Glomerular endothelial cell (primary cell): ENCODE results near the gene SUCLG2. TPM values are rescaled to one million over a fixed set of nuclear protein-coding genes. Genes with fewer than 3 reads are reported as not detected.

Source experiments
- DNase-seq: peaks from one replicate; pipeline ENCODE4 v3.0.0-alpha.2; 2011; ENCODE audit warnings: low read depth, low spot score; ENCODE audit errors: extremely low read depth
- total RNA-seq: library from RNA; depleted of rRNA; stranded (reverse); fragments of >200 nt; gene quantifications from 2 replicates; pipeline ENCODE4 v1.2.3, GENCODE V29; 2015

SUCLG2 gene
- total RNA-seq, 1 donor from 2014 or later = 32.1 TPM

DNA sequence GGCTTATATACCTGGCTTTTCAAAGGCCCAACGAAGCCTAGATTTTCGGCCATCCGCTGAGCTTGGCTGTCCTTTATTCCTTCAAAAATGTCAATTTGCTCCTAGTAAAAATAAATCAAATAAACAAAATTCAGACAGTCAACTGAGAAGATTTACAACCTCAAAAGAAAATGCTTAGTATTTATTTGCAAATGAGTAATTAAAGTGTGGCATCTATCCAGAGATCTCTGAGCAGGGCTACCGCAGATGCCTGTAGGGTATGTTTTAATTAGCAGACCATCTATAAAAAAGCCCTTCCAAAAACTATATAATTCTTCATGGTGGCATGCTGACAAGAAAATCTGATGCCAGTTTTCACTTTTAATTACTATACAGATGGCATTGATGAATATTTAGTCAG is 136.2 kb downstream of the SUCLG2 start:
- no peak for DNase-seq

DNA sequence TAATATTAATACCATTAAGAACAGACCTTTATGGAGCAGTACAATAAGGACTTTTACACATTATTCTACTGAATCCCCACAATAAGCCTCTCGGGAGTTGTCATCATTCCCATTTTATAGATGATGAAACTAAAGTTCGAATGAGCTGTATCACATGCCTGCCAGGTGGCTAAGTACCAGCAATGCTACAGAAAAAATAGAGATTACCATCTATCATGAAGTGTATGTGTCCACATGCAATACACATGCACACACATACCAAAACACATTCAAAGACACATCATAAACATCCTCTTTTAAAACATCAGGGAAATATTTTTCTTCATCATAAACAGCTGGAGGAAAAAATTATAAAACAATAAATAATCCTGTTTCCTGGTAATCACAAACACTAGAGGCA is 136.6 kb downstream of the SUCLG2 start:
- no peak for DNase-seq

DNA sequence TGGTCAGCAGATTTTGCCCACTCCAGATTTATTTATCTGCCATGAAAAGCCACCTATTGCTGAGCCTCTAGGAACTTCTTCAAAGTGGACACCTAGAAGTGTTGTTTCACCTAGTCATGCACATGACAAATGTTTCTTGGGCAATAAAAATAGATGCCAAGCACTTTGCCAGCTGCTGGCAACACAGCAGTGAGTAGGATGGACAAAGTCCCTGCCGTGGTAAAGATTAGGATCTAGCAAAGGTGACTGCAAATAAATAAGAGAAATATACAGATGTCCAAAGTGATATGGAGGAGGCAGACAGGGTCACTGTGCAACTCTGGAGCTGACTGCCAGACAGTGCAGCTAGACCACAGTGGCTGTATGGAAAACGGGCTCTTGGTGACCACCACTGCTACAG is 137.9 kb downstream of the SUCLG2 start:
- DNase-seq = no peak

DNA sequence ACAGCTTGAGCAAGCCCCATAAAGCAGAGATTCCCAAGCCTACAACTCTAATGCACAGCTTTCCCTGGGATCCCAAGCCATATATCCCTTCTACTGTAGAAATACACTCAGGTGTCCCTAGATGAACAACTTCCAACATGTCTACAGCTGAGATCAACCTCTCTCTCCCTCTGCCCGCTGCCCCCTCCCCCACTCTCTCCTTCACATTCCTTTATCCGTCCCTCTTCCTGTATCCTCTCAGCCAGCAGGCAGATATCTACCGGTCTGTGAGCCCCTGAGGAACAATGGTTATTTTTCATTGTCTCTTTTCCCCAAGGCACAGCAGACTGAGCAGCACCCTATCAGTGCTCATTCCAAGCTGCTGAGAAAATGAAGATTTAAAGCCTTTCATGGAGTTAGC is 138.6 kb downstream of the SUCLG2 start:
- DNase-seq = no peak

DNA sequence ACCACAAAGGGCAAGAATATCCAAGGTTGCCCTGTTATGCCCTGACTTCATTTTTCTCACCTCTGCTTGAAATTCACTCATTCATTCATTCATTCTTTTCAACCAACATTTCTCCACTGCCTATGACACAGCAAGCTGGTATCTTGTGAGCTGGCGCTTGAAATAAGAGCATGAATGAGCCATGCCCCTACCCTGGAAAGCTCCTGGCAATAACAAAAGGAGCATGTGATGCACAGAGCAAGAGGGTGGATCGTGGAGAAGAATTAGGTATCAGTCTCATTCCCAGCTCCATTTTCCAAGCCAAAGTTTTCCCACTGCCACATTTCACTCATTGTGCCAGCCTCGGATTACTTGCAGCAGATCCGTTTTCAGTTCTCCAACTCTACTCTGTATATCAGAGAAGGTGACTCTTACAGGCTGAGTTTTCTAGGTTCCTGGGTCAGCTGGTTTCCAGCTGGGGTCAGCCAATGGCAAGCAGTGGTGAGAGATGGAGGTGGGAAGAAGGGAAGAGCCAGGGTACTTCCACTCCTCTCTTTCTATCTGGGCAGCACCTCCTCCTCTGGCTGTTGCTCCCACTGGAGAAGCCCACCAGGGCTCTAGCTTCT is 144.8 kb downstream of the SUCLG2 start:
- DNase-seq = no peak

DNA sequence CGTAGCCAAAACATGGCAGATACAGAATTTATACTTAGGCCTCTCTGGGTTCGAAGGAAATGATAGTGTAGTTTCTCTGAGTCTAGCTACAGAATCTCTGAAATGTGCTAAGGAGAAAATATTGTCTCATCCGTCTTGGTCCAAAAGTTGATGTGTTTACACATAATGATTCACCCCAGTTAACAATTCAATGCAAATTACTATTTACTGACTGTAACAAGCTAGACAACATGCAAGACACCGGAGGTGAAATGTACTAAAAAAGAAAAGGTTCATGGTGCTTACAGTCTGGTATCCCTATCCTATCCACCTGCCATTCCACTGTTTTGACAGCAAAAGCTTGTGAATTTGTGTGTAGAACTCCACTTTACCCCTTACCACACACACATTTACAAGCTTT is 146.8 kb downstream of the SUCLG2 start:
- DNase-seq = no peak

DNA sequence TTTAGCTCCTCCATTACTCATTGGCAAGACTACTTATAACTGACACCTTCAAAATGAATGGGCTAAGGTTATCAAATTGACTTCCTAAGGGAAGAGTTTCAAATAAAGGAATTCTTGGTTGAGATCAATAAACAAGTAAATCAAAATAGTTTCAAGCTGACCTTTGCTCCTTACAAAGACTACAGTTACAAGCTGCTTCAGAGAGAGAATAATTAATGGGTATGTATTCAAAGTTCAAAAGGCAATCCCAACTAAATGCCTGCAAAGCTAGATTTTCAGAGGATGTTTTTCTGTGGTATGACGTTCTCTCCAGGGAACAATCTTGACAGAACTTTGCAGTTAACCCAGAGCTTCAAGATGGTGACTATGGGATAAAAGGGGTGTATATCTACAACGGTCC is 153.7 kb downstream of the SUCLG2 start:
- no peak for DNase-seq

DNA sequence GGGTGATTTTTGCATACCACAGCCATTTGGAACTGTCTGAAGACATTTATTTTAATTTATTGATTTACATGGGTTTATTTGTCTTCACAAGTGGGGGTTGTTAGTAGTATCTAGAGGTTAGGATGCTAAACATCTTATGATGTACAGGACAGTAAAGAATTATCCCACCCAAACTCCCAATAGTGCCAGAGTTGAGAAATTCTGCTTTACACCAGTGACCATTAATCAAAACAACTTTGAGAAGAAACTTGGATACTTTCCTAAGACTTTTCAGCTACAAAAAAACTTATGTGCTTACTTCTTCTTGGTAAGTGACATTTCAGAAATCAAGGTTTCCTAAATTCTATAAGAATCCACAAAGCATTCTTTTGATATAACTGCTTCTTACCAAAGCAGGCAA is 156.7 kb downstream of the SUCLG2 start:
- DNase-seq = no peak

DNA sequence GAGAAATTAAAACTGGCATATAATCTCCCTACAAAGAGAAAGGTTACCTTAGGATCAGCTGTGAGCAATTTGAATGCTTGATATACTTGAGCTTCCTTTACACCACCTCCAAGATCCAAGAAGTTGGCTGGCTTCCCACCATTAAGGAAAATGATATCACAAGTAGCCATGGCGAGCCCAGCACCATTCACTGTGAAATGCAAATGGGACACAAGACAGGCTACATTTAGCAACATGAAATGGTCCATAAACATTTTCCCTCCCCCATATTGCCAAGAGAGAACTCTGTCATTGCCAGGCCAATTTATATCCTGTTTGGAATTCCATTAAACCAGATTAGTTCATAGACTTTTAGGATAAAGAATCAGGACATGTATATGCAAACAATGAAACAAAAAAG is 158.7 kb downstream of the SUCLG2 start:
- peak; percentile 10 for DNase-seq

DNA sequence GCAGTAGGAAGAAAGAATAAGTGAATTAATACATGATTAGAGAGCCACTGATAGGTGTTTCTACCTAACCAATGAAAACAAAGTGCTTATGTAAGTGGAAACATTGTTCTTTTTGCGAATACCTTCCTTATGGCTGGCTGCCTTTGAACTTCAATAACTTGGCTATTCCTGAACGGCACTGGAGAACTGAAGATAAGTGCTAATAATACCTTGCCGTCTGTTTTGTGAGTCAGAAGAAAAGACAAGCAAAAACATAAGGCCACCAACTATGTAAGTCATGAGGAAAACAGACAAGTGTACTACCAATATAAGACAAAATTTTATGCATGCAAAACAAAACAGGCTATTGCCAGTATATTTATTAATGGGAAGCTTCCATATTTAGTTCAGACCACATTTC is 160.6 kb downstream of the SUCLG2 start:
- DNase-seq = no peak

DNA sequence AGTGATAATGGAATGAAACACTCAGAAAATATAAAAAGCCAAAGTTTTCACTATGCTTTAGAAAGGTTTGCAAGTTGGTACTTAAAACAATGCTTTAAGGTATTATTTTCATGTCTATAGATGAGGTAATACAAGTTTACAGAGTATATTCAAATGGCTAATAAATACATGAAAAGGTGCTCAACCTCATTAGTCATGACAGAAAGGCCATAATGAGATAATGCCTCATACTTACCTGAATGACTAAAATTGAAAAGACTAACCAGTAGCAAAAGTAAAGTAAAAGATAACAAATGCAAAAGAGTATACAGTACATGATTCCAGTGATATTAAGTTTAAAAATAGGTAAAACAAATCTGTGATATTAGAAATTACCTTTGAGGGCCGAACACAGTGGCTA is 163.8 kb downstream of the SUCLG2 start:
- DNase-seq = no peak

DNA sequence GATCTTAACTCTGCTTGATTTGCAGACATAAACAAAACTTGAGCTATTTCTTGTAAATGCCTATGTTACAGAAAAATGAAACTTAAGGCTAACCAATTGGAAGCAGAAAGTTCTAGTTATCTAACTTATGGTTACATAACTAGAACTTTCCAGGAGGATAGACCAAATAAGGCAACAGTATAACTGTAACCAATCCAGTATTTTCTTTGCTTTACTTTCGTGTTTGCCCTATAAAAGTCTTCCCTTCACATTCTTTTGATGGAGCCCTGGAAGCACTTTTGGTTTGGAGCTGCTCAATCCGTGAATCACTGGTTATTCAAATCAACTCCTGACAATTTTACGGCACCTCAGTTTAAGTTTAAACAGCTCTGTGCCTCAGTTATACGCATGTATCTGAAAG is 164.6 kb downstream of the SUCLG2 start:
- DNase-seq = no peak

DNA sequence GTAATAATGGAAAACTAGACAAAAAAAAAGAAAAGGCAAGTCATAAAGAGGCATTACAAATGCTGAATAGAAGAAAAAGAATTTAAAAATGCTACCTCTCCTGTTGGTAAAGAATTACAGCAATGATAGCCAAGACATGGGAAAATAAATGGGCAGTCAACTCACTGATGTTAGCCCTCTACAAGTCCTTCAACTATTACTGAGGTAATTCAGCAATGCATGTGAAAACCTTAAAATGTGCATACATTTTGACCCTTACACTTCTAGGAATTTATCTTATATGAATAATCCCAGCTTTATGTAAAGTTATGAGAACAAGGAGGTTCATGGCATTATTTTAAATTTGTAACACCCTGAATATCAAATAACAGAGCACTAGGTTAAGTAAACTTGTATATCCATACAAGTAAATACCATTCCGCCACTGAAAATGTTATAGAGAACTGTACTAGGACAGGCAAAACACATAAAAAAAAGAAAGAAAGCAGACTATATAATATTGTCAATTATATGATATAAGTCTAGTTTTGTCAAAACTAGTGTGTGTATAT is 166.8 kb downstream of the SUCLG2 start:
- DNase-seq = no peak

DNA sequence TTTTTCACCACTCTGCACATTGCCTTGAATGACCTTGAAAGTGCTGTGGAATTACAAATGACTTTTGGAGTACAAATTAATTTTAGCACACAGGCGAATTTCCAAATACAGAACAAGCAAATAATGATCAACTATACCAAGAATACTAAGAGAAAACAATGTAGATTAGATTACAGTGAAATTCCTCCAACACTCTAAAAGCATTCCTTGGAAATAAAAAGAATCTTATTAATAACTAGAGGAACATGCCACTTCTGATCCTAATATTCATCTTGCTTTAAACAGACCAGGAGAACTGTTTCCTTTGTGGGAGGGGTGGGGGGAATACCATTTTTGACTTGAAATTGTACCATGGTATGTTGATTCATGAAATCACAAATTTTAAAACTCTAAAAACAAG is 167.5 kb downstream of the SUCLG2 start:
- DNase-seq = no peak

DNA sequence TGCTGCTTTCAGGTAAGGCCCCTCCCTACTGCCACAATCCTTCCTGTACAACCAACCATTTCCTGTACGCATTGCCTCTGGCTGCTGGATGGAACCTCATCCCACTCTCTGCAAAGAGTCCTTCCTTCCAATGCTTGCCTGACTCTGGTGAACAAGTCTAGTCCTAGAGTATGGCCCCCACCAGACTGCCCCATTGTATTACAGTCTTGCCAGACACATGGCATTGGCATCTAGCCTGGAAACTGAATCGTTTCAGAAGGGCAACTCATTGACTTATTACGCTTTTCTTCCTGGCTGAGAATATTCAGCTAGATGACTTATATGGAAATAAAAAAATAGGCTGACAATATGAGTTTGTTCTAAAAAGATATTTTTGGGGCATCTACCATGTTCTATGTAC is 170.3 kb downstream of the SUCLG2 start:
- DNase-seq = no peak

DNA sequence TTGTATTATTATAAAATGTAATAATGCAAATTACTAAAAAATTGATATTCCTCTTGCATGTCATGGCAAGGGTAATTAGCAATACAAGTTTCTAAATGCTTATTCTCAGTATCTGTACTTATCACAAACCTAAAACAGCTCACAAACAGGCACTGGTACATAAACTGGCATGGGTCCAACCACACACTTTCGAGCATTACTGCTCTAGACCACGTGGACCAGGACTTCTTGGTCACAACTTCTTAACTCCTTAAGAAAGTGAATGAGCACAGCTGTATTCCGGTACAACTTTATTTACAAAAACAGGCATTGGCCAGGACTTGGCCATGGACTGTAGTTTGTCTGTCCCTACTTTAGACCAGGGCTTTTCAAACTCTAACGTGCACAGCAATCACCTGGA is 173.3 kb downstream of the SUCLG2 start:
- DNase-seq = no peak

DNA sequence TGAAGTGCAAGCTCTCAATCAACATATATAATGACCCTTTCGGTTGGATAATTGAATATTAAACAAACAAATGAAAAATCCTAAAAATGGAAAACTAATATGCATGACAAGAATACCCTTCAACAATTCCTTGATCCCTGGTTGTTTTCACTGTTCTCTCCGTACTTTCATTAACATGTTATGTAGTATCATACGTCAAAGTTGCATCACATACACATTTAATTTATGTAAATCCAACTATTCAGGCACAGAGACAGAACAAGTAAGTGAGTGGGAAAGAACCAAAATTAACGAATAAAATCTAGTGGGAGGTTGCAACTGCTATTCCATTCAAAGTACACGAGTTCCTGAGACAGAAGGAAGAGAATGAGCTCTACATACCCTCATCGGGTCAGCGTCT is 176.0 kb downstream of the SUCLG2 start:
- no peak for DNase-seq

DNA sequence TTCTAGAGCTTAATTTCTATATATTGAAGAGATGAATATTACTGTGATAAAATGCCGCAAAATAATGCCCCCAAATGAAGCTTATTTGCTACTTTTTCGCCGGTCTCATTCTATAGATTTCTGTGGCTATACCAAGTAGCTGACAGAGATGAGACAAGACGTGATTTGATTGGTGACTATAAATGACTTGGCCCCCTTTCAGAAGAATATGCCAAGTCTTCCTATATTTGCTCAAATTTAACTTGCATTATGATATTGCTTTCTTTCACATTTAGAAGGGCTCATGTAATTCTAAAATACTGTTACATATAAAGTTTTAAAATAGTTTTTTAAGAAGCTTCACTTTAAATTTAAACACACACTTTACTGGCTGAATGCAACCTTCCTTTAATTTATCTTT is 180.1 kb downstream of the SUCLG2 start:
- DNase-seq = no peak

DNA sequence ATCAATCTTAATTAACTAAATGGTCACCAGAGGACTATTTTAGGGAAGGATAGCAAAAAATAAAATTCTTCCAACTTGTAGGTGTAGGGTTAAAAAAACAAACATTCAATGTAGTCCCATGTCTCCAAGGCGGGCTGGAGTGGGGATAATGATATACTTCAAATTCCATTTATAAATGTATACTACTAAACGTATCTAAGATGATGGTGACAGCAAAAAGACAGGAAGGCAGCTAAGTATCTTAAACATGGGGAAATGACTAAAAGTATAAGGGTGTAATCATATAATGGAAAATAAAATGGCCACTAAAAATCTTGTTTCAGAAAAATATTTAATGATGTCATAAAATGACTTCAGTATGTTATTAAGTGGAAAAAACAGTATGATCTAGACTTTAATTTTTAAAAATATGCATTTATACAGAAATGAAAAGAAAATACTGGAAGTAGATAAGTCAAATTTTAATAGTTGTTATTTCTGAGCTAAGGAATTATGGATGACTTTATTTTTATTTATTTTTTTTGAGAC is 181.7 kb downstream of the SUCLG2 start:
- DNase-seq = no peak

DNA sequence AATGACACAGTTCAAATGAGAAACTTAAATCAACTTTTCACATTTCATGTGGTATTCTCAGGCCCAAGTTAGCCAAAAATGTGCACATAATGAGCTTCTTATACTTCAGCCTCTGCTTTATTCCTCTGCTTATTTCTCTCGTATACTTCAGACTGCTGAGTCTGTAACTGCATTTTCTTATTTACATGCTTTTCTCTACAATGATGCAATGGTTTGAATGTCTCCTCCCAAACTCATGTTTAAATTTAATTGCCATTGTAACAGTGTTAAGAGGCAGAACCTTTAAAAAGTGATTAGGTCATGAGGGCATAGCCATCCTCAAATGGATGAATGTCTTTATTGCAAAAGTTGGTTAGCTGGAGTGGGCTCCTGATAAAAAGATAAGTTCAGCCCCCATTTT is 184.2 kb downstream of the SUCLG2 start:
- DNase-seq = no peak

DNA sequence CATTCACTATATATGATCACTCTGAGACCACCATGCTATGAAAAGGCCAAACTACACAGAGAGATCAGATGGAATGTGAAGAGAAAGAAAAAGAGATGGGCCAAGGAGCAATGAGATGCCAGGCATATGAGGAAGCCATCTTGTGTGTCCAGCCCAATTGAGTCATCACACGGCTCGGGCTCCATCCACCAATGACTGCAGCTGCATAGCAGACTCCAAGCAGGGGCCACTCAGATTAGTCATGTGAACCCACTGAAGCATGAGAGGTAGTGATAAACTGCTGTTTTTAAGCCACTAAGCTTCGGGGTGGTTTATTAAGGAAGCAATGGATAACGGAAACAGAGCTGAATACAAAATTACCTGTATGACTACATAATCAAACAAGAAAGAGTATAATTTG is 185.9 kb downstream of the SUCLG2 start:
- DNase-seq = no peak

DNA sequence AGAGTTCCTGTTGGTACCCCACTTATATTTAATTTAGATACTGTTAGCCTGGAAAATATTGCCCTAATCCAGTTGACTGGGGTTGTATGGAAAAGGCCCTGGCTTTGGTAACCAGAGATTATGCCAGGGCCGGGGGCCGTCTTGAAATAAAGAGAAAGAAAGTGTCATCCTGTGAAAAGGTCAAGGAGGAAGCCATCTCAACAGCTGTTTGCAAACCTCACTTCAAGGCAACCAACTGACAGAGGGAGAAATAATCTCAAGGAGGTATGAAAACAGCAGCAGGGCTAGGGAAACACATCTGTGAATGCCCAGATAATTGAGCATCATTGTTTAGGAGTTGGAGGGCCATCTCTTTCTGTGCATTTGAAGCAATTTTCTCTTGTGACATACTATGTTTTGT is 190.8 kb downstream of the SUCLG2 start:
- no peak for DNase-seq

DNA sequence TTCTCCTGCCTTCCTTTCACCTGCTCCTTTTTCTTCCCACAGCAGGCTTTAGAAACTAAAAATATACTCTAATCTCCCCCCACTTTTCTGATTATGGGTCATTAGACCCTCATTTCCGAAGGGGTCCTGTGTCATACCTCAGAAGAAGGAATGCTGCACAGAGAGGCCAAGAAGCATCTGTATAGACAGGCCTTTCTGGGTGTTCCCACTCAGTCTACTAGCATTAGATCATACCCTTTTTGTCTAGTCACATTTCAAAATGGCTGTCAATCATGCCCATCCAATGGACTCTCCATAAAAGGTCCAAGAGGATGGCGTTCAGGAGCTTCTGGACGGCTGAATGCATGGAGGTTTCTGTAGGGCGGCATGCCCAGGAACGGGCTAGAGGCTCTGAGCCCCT is 192.2 kb downstream of the SUCLG2 start:
- DNase-seq = no peak
